Measurements from ENCODE around the gene SLC25A14.

SLC25A14 gene

GRCh38 chrX:130378024-130378669 lies 38.4 kb downstream of the SLC25A14 start:
- DNase-seq (ENCODE audit: low read depth) = no peak

DNA sequence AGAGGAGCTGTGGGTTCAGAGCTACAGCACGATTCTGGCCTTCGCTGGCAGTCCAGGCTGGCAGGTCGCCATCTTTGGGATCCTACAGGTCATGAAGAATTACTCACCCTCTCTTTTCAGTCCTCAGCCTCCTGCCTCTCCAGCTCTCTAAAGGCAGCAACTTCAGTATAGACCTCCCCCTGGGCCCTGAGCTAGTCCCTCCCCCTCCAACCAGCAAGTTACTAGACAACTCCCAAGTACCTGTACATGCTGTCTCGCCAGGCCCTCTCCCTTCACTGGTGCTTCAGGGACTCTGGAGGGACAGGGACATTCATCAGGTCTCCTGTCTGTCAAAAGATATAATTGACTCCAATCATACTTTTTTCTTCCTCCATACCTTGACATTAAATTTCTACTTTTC lies 45.8 kb downstream of the SLC25A14 start, which contains the start of gene GPR119:
GPR119 (minus strand) TSS at position 155 of the 400 bp plus-strand sequence. CDS start 227 bp downstream, outside the sequence.
- DNase-seq (ENCODE audit: low read depth) = no peak

DNA sequence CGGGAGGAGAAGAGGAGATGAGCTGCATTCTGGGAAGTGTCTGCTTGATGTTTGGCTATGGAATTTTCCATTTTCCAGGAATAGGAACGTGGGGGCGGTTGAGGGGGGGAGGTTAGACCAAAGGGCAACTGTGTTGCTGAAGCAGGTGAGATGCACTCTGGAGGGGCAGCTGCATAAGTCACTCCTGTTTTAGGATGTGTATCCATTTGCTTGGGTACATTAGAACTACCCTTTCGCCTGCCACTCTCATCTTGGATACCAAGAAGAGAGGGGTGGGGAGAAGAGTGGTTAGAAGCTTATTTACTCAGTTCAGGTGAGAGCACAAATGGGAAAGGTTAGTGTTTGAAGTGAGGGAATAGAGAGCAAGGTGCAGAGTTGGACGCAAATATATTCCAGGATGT lies 46.7 kb downstream of the SLC25A14 start:
- no peak for DNase-seq (ENCODE audit: low read depth)

DNA sequence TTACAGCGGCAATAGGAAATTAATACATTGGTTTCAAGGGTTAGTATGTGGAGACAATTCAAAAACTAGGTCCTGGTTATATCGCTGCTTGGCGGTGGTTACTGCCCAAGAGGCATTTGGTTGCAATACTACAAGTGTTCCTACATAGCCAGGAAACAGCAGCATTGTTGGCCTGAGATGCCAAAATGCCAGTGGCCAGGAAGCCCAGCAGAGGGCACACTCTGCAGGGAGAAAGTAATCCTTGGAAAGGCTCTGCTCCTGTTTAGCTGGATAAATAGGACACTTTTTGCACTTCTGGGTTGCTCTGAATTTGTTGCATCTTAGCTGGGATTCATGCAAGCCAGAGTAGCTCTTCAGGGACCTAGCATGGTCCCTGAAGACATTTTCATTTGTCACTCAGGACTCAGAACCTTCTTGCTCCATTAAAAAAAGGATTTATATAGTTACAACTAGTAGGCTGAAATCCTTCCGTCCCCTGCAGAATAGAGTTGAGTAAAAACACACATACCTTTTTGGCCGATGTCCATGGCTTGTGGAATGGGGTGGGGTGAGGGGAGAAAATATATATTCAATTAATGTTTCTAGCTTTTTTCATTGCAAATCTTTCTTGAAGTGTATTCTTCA lies 53.8 kb downstream of the SLC25A14 start:
- DNase-seq (ENCODE audit: low read depth) = no peak

DNA sequence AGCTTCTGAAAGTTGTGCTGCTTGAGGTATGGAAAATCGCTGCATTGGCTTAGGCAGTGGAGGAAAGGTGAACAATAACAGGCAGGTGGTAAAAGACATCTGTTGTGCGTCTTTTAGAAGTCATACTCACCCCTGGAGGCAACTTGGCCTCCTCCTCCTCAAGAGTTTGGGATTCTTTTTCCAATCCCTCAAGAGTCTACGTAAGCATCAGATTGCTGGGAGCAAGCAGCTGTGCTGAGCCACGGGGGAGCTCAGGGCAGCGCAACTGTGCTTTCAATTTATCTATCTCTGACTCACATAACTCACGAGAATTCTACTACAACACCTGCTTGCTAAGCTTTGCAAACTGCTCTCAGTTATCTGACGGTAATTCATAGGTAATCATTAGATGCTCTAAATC lies 55.6 kb downstream of the SLC25A14 start:
- DNase-seq (ENCODE audit: low read depth) = no peak

- peak; percentile 58 for DNase-seq (ENCODE audit: low read depth)
These were observed 61.9 kb downstream of the SLC25A14 start, which contains the start of gene RBMX2 for GRCh38 chrX:130401415-130402207. TSS of gene RBMX2 (plus strand) at chrX:130401987. CDS start at chrX:130402033, 46 bp downstream.

- DNase-seq (ENCODE audit: low read depth) = no peak
These were observed 62.5 kb downstream of the SLC25A14 start for GRCh38 chrX:130402208-130402684.

DNA sequence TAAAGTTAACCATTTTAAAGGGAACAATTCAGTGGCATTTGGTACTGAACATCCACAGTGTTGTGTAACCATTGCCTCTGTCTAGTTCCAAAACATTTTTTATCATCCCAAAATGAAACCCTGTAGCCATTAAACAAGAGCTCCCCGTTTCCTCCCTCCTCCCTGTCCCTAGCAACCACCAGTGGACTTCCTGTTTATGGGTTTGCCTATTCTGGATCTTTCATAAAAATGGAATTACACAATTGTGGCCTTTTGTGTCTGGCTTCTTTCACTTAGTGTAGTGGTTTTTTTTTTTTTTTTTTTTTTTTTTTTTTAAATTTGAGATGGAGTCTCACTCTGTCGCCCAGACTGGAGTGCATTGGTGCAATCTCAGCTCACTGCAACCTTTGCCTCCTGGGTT lies 73.7 kb downstream of the SLC25A14 start:
- no peak for DNase-seq (ENCODE audit: low read depth)

DNA sequence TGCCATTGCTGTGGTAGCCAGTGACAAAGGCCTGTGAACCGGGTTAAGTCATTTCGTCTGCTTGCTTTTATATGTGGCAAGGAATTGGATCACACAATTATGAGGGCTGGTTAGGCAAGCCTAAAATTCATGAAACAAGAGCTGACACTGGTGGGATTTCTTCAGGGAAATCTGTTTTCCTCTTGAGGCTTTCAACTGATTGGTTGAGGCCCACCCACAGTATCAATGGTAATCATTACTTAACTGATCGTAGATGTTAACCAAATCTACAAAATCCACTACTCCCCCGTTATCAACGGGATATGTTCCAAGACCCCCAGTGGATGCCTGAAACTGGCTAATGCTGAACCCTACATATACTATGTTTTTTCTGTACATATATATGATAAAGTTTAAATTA lies 75.1 kb downstream of the SLC25A14 start:
- no peak for DNase-seq (ENCODE audit: low read depth)

DNA sequence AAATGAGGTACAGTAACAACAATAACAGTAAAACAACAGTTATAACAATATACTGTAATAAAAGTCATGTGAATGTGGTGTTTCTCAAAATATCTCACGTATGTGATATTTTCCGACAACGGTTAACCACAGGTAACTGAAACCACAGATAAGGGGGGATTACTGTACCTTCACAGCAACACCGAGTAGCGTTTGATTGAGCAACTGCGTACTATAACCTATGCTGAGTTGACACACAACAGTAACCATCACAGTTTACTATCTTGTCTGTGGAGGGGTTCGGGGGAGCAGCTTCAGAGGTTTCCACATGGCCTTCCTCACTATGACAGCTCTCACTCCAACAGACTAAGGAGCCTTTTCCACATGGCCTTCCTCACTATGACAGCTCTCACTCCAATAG lies 75.5 kb downstream of the SLC25A14 start:
- DNase-seq (ENCODE audit: low read depth) = no peak

- no peak for DNase-seq (ENCODE audit: low read depth)
These were observed 77.1 kb downstream of the SLC25A14 start for GRCh38 chrX:130416785-130417184.

DNA sequence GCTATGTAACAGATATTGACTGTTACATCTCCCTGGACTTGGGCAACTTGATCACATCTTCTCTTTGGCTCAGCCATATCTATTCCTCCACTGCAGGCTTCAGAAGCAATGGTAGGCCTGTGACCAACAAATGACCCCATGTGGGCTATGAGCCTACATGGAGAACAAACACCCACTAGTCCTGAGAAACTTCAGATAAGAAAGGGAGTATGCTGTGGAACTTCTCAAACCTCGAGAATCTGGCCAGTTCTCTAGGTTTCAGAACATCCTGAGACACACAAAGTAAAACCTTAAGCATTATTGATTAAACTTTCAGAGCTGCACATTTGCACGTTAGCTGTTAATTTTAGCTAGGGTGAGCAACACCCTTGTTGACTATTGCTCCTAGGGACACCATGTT lies 78.3 kb downstream of the SLC25A14 start:
- no peak for DNase-seq (ENCODE audit: low read depth)

GRCh38 chrX:130418740-130419139 lies 79.0 kb downstream of the SLC25A14 start:
- DNase-seq (ENCODE audit: low read depth) = no peak

GRCh38 chrX:130419263-130419662 lies 79.5 kb downstream of the SLC25A14 start:
- DNase-seq (ENCODE audit: low read depth) = no peak

All from stimulated activated CD8-positive, alpha-beta memory T cell treated with anti-CD3 and anti-CD28 coated beads, Interleukin-12 subunit alpha, Interleukin-12 subunit beta, amount 100 ng/mL, for 4 hours (primary cell).